Measurements from ENCODE around the gene TMEM145. TPM values are rescaled to one million over a fixed set of nuclear protein-coding genes. Genes with fewer than 3 reads are reported as not detected.

TMEM145 gene
- total and polyA plus RNA-seq, 9 of the 15 experiments (the other 6 are each of a cell fraction or from before 2014, with no cell fraction given): 0.80 to 5.5 (median 1.9) TPM; not detected in 3

DNA sequence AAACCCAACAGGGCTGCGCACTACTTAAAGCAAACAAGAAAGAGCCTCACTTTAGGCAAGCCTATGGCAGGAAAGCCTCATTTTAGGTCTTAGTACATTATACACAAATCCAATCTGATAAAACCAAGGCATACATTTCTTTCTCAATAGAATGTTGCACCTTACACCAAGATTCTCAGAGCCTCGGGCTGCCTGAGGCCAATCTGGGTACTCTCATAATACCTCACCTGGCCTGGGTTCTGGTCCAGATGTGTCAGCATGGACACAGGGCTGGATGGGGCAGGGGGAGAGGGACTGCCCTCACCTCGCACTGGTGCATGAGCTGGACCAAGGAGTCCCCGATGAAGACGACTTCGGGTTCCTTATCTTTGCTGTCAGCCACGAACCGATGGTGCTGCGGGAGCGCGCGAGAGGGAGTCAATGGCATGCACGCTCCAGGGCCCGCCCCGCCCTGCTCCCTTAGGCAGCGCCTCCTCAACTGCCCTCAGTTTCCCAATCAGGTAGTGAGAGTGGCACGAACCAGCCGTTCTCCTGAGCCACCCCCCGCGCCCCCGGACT, 11.4 kb upstream of the TMEM145 start, which contains the start of gene PRR19 (continued):
- TF ChIP-seq, protein P1, sequence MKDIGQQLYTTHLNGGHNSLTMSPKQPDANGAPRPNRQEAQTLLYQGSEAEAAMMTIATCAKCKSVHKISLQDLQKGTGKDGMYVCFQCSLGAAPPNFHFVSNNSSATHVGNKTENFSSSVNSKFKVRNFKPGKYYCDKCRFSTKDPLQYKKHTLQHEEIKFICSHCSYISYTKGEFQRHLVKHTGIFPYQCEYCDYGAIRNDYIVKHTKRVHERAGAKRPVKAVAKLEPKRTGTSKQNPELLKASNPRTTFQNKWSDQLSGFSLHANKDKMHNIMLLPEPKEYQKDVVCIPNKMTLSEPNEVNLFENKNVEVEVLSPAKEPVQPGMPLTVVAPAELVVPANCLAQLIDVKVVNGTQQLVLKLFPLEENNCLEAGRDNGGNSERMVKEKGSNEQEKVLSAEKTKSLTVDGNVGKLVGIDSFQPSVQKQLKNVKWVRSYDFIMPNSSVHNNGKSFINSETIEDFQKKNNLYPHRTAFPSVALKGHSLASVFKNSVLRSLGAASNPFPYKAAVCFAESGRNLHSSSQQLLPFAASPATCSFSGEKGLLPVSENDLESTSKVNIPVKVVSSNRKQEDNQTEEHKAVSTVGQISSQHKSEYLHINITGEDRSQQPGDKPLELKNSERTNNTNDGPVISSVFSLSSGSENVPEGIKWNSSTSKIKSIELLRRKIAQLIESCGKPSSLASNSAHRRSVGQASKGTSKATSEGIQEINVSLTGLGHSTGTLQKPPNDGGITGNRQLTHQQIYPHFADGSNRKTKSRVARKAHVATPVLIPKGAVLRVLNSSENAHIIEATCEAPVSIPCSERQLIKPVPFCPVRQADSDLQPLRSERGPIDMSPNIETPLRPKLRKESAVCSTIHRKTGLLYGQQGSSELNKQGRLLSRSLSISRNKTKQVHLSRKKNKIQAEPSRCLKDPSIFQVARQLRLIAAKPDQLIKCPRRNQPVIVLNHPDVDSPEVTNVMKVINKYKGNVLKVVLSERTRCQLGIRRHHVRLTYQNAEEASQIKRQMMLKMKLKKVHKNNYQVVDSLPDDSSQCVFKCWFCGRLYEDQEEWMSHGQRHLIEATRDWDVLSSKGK (CRISPR knock-in tag; IDR thresholded peaks at IDR 0.05): no peak
- peak in 1 of 2 experiments; percentile 63 for TF ChIP-seq E2F6 (IDR thresholded peaks at IDR 0.05; ENCODE audit: borderline replicate concordance in 1 of 2, extremely low read depth in 1 of 2, insufficient read depth in 1 of 2, insufficient read length in 1 of 2, low read depth in 1 of 2, low read length in 1 of 2, poor library complexity in 1 of 2, severe bottlenecking in 1 of 2)
- no peak for TF ChIP-seq NEUROD1 (IDR thresholded peaks at IDR 0.05; ENCODE audit: borderline replicate concordance, low read depth, low read length, partially characterized antibody)
- no peak for TF ChIP-seq JUND (IDR thresholded peaks at IDR 0.05; ENCODE audit: borderline replicate concordance, low read depth, low read length)
- 0 out of 3 replicates have a peak, but pooled peaks have one; percentile 20 for TF ChIP-seq JUND (tag; IDR thresholded peaks at IDR 0.05; ENCODE audit: borderline replicate concordance, low read depth, low read length)
- TF ChIP-seq KDM5B (IDR thresholded peaks at IDR 0.05; ENCODE audit: insufficient replicate concordance, low read depth, low read length): peak; percentile 4
- TF ChIP-seq RCOR1 (IDR thresholded peaks at IDR 0.05; ENCODE audit: borderline replicate concordance in 1 of 2, low read depth in 2 of 2, low read length in 2 of 2): peak in 1 of 2 experiments; percentile 35; a peak in 1 of 4 replicates
- 0 out of 2 replicates have a peak, but pooled peaks have one; percentile 25 for TF ChIP-seq ETS1 (conservative IDR thresholded peaks at IDR 0.05; ENCODE audit: control insufficient read depth, low read depth, low read length)
- TF ChIP-seq CREM (IDR thresholded peaks at IDR 0.05; ENCODE audit: low read depth): peak; percentile 52; the same call in 1 of the 2 replicates
- peak; percentile 27; the same call in 1 of the 2 replicates for TF ChIP-seq TCF3 (CRISPR knock-in tag; IDR thresholded peaks at IDR 0.05)
- peak in 1 of 3 experiments; percentile 30 for TF ChIP-seq YY1 (IDR thresholded peaks at IDR 0.05; ENCODE audit: borderline replicate concordance in 1 of 3, control insufficient read depth in 1 of 3, extremely low read depth in 1 of 3, insufficient read depth in 3 of 3, insufficient read length in 1 of 3, insufficient replicate concordance in 2 of 3, low read depth in 1 of 3, low read length in 2 of 3)
- TF ChIP-seq, protein P2, sequence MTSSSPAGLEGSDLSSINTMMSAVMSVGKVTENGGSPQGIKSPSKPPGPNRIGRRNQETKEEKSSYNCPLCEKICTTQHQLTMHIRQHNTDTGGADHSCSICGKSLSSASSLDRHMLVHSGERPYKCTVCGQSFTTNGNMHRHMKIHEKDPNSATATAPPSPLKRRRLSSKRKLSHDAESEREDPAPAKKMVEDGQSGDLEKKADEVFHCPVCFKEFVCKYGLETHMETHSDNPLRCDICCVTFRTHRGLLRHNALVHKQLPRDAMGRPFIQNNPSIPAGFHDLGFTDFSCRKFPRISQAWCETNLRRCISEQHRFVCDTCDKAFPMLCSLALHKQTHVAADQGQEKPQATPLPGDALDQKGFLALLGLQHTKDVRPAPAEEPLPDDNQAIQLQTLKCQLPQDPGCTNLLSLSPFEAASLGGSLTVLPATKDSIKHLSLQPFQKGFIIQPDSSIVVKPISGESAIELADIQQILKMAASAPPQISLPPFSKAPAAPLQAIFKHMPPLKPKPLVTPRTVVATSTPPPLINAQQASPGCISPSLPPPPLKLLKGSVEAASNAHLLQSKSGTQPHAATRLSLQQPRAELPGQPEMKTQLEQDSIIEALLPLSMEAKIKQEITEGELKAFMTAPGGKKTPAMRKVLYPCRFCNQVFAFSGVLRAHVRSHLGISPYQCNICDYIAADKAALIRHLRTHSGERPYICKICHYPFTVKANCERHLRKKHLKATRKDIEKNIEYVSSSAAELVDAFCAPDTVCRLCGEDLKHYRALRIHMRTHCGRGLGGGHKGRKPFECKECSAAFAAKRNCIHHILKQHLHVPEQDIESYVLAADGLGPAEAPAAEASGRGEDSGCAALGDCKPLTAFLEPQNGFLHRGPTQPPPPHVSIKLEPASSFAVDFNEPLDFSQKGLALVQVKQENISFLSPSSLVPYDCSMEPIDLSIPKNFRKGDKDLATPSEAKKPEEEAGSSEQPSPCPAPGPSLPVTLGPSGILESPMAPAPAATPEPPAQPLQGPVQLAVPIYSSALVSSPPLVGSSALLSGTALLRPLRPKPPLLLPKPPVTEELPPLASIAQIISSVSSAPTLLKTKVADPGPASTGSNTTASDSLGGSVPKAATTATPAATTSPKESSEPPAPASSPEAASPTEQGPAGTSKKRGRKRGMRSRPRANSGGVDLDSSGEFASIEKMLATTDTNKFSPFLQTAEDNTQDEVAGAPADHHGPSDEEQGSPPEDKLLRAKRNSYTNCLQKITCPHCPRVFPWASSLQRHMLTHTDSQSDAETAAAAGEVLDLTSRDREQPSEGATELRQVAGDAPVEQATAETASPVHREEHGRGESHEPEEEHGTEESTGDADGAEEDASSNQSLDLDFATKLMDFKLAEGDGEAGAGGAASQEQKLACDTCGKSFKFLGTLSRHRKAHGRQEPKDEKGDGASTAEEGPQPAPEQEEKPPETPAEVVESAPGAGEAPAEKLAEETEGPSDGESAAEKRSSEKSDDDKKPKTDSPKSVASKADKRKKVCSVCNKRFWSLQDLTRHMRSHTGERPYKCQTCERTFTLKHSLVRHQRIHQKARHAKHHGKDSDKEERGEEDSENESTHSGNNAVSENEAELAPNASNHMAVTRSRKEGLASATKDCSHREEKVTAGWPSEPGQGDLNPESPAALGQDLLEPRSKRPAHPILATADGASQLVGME (CRISPR knock-in tag; IDR thresholded peaks at IDR 0.05): peak; percentile 80; the same call in 1 of the 2 replicates

Measured in K562 (cell line).